ENCODE measurements around the gene FBXO21.
A peak's percentile ranks its signal among the peaks of the same experiment; 100 is the strongest.

The FBXO21 gene

DNA sequence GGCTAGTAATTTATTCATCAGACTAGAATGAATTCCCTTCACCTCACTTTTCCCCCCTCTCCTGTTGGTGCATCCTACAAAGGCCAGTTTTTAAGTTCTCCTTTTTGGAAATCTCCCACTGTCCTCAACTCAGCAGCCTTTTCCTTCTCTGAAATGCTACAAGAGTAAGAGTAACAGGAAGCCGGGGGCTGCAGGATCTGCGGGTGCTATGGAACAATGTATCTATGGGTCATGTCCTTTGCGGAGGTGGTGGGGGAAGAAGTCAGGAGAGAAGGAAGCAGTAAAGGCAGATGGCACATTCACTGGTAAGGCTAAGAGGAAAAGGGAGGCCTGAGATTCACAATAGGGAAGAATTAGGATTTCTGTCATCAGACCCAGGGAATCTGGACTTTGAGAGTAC lies 68.8 kb downstream of the FBXO21 start:
- no peak for DNase-seq (ENCODE audit: low read depth)
- H3K4me3 ChIP-seq (replicated peaks; ENCODE audit: low read depth, low read length) = no peak overlapping the region
- TF ChIP-seq, protein P1, sequence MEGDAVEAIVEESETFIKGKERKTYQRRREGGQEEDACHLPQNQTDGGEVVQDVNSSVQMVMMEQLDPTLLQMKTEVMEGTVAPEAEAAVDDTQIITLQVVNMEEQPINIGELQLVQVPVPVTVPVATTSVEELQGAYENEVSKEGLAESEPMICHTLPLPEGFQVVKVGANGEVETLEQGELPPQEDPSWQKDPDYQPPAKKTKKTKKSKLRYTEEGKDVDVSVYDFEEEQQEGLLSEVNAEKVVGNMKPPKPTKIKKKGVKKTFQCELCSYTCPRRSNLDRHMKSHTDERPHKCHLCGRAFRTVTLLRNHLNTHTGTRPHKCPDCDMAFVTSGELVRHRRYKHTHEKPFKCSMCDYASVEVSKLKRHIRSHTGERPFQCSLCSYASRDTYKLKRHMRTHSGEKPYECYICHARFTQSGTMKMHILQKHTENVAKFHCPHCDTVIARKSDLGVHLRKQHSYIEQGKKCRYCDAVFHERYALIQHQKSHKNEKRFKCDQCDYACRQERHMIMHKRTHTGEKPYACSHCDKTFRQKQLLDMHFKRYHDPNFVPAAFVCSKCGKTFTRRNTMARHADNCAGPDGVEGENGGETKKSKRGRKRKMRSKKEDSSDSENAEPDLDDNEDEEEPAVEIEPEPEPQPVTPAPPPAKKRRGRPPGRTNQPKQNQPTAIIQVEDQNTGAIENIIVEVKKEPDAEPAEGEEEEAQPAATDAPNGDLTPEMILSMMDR (IDR thresholded peaks at IDR 0.05; ENCODE audit: low read length, missing control alignments) = no peak

- DNase-seq (ENCODE audit: low read depth) = no peak
- H3K4me3 ChIP-seq (replicated peaks; ENCODE audit: low read depth, low read length) = no peak overlapping the region
- TF ChIP-seq, protein P1 (IDR thresholded peaks at IDR 0.05; ENCODE audit: low read length, missing control alignments) = no peak
Measured at GRCh38 chr12:117120787-117121186, 69.5 kb downstream of the FBXO21 start.

- DNase-seq (ENCODE audit: low read depth) = no peak
- TF ChIP-seq, protein P1 (IDR thresholded peaks at IDR 0.05; ENCODE audit: low read length, missing control alignments) = peak; percentile 61
- H3K4me3 ChIP-seq (replicated peaks; ENCODE audit: low read depth, low read length) = no peak overlapping the region
Measured at GRCh38 chr12:117119592-117120198, 70.6 kb downstream of the FBXO21 start.

GRCh38 chr12:117118838-117119591 lies 71.3 kb downstream of the FBXO21 start:
- DNase-seq (ENCODE audit: low read depth) = no peak
- H3K4me3 ChIP-seq (replicated peaks; ENCODE audit: low read depth, low read length) = no peak overlapping the region
- TF ChIP-seq, protein P1 (IDR thresholded peaks at IDR 0.05; ENCODE audit: low read length, missing control alignments) = no peak

DNA sequence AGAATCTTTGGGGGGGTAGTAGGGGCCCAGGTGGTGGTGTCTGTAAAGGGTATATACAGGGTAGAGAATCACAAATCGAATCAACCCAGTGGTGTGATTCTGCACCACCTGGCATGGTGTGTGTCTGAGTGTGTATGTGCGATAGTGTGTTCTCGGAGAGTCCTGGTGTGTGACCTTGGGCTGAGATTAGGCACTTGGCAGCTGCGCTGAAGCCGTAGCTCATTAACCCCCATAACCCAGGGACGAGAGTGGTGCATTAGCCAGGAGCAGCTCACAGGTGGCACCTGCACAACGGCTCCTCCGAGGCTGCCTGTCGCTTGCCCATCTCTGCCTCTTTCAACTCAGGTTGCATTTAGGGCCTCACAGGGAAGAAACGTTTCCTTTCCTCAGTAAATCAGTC lies 75.5 kb downstream of the FBXO21 start:
- DNase-seq (ENCODE audit: low read depth) = no peak
- H3K4me3 ChIP-seq (replicated peaks; ENCODE audit: low read depth, low read length) = no peak overlapping the region
- TF ChIP-seq, protein P1 (IDR thresholded peaks at IDR 0.05; ENCODE audit: low read length, missing control alignments) = no peak

DNA sequence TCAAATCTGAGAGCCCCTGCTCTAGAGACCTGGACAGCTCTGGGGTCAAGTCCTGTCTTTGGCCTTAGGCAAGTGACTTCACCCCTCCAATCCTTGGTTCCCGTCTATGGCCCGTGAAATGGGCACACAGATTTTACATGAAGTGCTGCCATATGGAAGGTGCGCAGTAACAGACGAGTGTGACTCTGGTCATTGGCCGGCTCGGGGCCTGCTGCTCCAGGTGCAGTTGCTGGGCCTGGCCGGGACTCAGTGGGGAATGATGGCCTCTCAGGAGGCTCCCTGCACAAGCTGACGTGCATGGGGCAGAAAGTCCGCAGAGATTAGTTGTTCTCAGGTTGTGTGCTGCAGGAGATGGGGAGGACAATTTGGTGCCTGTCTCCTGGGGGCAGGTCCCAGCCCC lies 77.0 kb downstream of the FBXO21 start:
- H3K4me3 ChIP-seq (replicated peaks; ENCODE audit: low read depth, low read length) = no peak overlapping the region
- TF ChIP-seq, protein P1 (IDR thresholded peaks at IDR 0.05; ENCODE audit: low read length, missing control alignments) = no peak
- no peak for DNase-seq (ENCODE audit: low read depth)
